Measurements from ENCODE around the gene ARMC2. TPM values are rescaled to one million over a fixed set of nuclear protein-coding genes. Genes with fewer than 3 reads are reported as not detected.

ARMC2 gene
- total and polyA plus RNA-seq, 2 of the 4 experiments (the other 2 are of a cell fraction) = 0.72 to 3.9 TPM

- WGBS, 2 experiments (ENCODE audit: extremely low coverage in 2 of 2, insufficient read length in 1 of 2) = no CpG with 5 or more reads among the region's 2 CpGs
- Histone ChIP-seq H3K4me1 (ENCODE audit: control insufficient read depth, insufficient read depth, low read length) (no peaks in the 10 kb centered on the region), H2BK15ac (ENCODE audit: low read depth, low read length) (no peak overlapping the region), H2AK9ac (replicated peaks; ENCODE audit: low read depth, low read length, poor library complexity) (no peak overlapping the region), H3K79me1 (ENCODE audit: low read depth in 1 of 2, low read length in 2 of 2) (peaks cover 11 to 16% of the 10 kb centered on the region in 2 experiments; a peak in 3 of 4 replicates), H2BK120ac (ENCODE audit: low read depth, low read length) (no peak overlapping the region), H3K56ac (ENCODE audit: extremely low read depth, insufficient read depth, low read length) (no peak overlapping the region), H4K20me1 (ENCODE audit: insufficient read depth, low read length) (no peaks in the 10 kb centered on the region; the same call in 1 of the 2 replicates), H3K4me3 (ENCODE audit: insufficient read depth, low read depth, low read length) (no peak overlapping the region), H3K9ac (ENCODE audit: low read depth, low read length) (no peak overlapping the region), H2AFZ (replicated peaks; ENCODE audit: low read length, poor library complexity) (no peak overlapping the region), H3K9me1 (ENCODE audit: insufficient read depth, low read length) (no peaks in the 10 kb centered on the region), H3K27me3 (ENCODE audit: control insufficient read depth, insufficient read depth, low read length) (no peaks in the 10 kb centered on the region), H3K4me2 (ENCODE audit: low read depth, low read length) (no peak overlapping the region), H4K91ac (ENCODE audit: insufficient read depth, low read depth, low read length) (no peak overlapping the region), H2BK5ac (ENCODE audit: low read depth, low read length, poor library complexity, severe bottlenecking) (no peak overlapping the region), H3K27ac (ENCODE audit: insufficient read depth, low read length) (no peak overlapping the region), H2AK5ac (ENCODE audit: low read depth, low read length) (no peak overlapping the region), H4K5ac (ENCODE audit: low read depth, low read length) (no peak overlapping the region), H2BK20ac (ENCODE audit: low read depth, low read length) (no peak overlapping the region), H3K14ac (replicated peaks; ENCODE audit: low read depth, low read length) (no peak overlapping the region), H3K36me3 (ENCODE audit: control insufficient read depth, insufficient read depth, low read length) (no peaks in the 10 kb centered on the region), H4K8ac (ENCODE audit: low read depth in 2 of 2, low read length in 2 of 2) (no peak overlapping the region), H3K9me3 (ENCODE audit: control insufficient read depth, insufficient read depth, low read length) (no peaks in the 10 kb centered on the region), H3K23ac (ENCODE audit: low read depth, low read length) (no peak overlapping the region), H3K4ac (ENCODE audit: low read depth, low read length) (no peak overlapping the region), H3K18ac (ENCODE audit: low read depth, low read length) (no peak overlapping the region)
- ATAC-seq (ENCODE audit: low read depth) = no peak
- dilution Hi-C loops (cut with HindIII; ENCODE audit: low sequenced_read_pairs, unreplicated experiment) = no loop called here
- no peak for DNase-seq
- ChIA-PET CTCF (no interaction called here), POLR2A (ENCODE audit: unreplicated experiment) (no interaction called here)
- intact Hi-C loops (cut with micrococcal nuclease) = loop anchor here (5.0 kb wide), 2 partner anchors 42 to 372 kb away; partner anchors contain the start of gene CD164
- in situ Hi-C loops (cut with MboI; ENCODE audit: low sequenced_read_pairs) = no loop called here
- TF ChIP-seq, protein P1, sequence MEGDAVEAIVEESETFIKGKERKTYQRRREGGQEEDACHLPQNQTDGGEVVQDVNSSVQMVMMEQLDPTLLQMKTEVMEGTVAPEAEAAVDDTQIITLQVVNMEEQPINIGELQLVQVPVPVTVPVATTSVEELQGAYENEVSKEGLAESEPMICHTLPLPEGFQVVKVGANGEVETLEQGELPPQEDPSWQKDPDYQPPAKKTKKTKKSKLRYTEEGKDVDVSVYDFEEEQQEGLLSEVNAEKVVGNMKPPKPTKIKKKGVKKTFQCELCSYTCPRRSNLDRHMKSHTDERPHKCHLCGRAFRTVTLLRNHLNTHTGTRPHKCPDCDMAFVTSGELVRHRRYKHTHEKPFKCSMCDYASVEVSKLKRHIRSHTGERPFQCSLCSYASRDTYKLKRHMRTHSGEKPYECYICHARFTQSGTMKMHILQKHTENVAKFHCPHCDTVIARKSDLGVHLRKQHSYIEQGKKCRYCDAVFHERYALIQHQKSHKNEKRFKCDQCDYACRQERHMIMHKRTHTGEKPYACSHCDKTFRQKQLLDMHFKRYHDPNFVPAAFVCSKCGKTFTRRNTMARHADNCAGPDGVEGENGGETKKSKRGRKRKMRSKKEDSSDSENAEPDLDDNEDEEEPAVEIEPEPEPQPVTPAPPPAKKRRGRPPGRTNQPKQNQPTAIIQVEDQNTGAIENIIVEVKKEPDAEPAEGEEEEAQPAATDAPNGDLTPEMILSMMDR (conservative IDR thresholded peaks at IDR 0.05; ENCODE audit: low read depth, low read length) = no peak
- TF ChIP-seq MAFK (IDR thresholded peaks at IDR 0.05; ENCODE audit: low read depth, low read length) (no peak), CEBPB (IDR thresholded peaks at IDR 0.05; ENCODE audit: low read depth, low read length) (no peak), BHLHE40 (IDR thresholded peaks at IDR 0.05; ENCODE audit: low read depth, low read length) (no peak), FOS (IDR thresholded peaks at IDR 0.05; ENCODE audit: low read depth, low read length) (no peak), MXI1 (IDR thresholded peaks at IDR 0.05; ENCODE audit: borderline replicate concordance, low read depth, low read length) (no peak), NFE2L2 (IDR thresholded peaks at IDR 0.05; ENCODE audit: low read depth, low read length) (no peak), CHD1 (IDR thresholded peaks at IDR 0.05; ENCODE audit: low read depth, low read length) (no peak), RAD21 (IDR thresholded peaks at IDR 0.05; ENCODE audit: low read length) (no peak), POLR2A (IDR thresholded peaks at IDR 0.05; ENCODE audit: low read depth, low read length) (no peak), RFX5 (IDR thresholded peaks at IDR 0.05; ENCODE audit: low read depth, low read length) (no peak), SMC3 (IDR thresholded peaks at IDR 0.05; ENCODE audit: low read depth, low read length) (no peak), RCOR1 (IDR thresholded peaks at IDR 0.05; ENCODE audit: insufficient replicate concordance, low read length) (no peak), MAZ (IDR thresholded peaks at IDR 0.05; ENCODE audit: borderline replicate concordance, low read depth, low read length) (no peak)
- TF ChIP-seq, protein P2, sequence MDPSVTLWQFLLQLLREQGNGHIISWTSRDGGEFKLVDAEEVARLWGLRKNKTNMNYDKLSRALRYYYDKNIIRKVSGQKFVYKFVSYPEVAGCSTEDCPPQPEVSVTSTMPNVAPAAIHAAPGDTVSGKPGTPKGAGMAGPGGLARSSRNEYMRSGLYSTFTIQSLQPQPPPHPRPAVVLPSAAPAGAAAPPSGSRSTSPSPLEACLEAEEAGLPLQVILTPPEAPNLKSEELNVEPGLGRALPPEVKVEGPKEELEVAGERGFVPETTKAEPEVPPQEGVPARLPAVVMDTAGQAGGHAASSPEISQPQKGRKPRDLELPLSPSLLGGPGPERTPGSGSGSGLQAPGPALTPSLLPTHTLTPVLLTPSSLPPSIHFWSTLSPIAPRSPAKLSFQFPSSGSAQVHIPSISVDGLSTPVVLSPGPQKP (IDR thresholded peaks at IDR 0.05; ENCODE audit: borderline replicate concordance, low read depth, low read length) = no peak
- TF ChIP-seq, protein P3, sequence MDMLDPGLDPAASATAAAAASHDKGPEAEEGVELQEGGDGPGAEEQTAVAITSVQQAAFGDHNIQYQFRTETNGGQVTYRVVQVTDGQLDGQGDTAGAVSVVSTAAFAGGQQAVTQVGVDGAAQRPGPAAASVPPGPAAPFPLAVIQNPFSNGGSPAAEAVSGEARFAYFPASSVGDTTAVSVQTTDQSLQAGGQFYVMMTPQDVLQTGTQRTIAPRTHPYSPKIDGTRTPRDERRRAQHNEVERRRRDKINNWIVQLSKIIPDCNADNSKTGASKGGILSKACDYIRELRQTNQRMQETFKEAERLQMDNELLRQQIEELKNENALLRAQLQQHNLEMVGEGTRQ (IDR thresholded peaks at IDR 0.05; ENCODE audit: low read depth, low read length) = no peak
- BruUV-seq (replicated peaks) = no TSS peak
These were observed 162.5 kb downstream of the ARMC2 start for GRCh38 chr6:109010705-109011102.
